Lung (tissue), 12 donors: ENCODE results near the gene EPS8L1. TPM values are rescaled to one million over a fixed set of nuclear protein-coding genes. Genes with fewer than 3 reads are reported as not detected.
"Not testable (repeated sequence)": the region's sequence is repeated elsewhere in the genome, so short reads cannot be mapped to it uniquely, and the experiment has no call there.

Experiments
- ATAC-seq: fragments of 200-7000 bp; cut with Tn5 transposase; one replicate; pipeline ENCODE4 v1.9.1; 2020; ENCODE audit warnings: moderate number of reproducible peaks; ENCODE audit not compliant: insufficient read depth, low FRiP score
- DNase-seq, 3 donors: peaks; one replicate each; pipeline ENCODE4 v3.0.0-alpha.2; 2013 to 2017
- H3K27ac ChIP-seq, 2 donors: one replicate each; pipeline ENCODE4 v1.5.1; 2013; ENCODE audit warnings: mild to moderate bottlenecking in 2 of 2, moderate library complexity in 2 of 2, control low read depth in 1 of 2, inconsistent platforms in 1 of 2, low read depth in 1 of 2, low read length in 1 of 2
- H3K27me3 ChIP-seq, 3 donors: one replicate each; pipeline ENCODE4 v1.5.1; 2013; ENCODE audit warnings: low read length in 2 of 3; ENCODE audit not compliant: control insufficient read depth in 3 of 3, insufficient read depth in 3 of 3
- H3K36me3 ChIP-seq, 4 donors: one replicate each; pipeline ENCODE4 v1.5.1; 2013; ENCODE audit warnings: low read length in 4 of 4, mild to moderate bottlenecking in 1 of 4, moderate library complexity in 1 of 4; ENCODE audit not compliant: control insufficient read depth in 4 of 4, insufficient read depth in 4 of 4
- H3K4me1 ChIP-seq, 5 donors: one replicate each; pipeline ENCODE4 v1.5.1; 2013; ENCODE audit warnings: low read length in 5 of 5, mild to moderate bottlenecking in 2 of 5, moderate library complexity in 1 of 5; ENCODE audit not compliant: control insufficient read depth in 5 of 5, insufficient read depth in 5 of 5
- H3K4me3 ChIP-seq: one replicate; pipeline ENCODE4 v1.5.1; 2013; ENCODE audit warnings: mild to moderate bottlenecking, control low read depth, moderate library complexity
- H3K9ac ChIP-seq, 2 donors: one replicate each; pipeline ENCODE4 v1.5.1; 2013; ENCODE audit warnings: low read length in 2 of 2, control low read depth in 1 of 2; ENCODE audit not compliant: insufficient read depth in 1 of 2
- H3K9me3 ChIP-seq, 4 donors: one replicate each; pipeline ENCODE4 v1.5.1; 2013; ENCODE audit warnings: low read length in 3 of 4, mild to moderate bottlenecking in 1 of 4, moderate library complexity in 1 of 4; ENCODE audit not compliant: control insufficient read depth in 4 of 4, insufficient read depth in 3 of 4
- WGBS, 2 donors: extraction: QIAGEN DNeasy Blood & Tissue Kit; methylation state at CpG; one replicate each; pipeline ENCODE4 v1.1.7; 2013; 5-methylcytosine and 5-hydroxymethylcytosine counted together
- polyA plus RNA-seq, 2 donors: library from polyadenylated mRNA; stranded (reverse); fragments of 200-250 nt; gene quantifications; one replicate each; pipeline ENCODE4 v1.2.1, GENCODE V29; 2013
- total RNA-seq, 2 donors: library from RNA; depleted of rRNA in 1 of 2; stranded (reverse); fragments of >200 nt in 1 of 2; gene quantifications; one replicate each; pipeline ENCODE4 v1.2.1, GENCODE V29; 2014 to 2021
- TF ChIP-seq, protein P1 (sequence below): IDR thresholded peaks from 2 replicates; pipeline ENCODE4 v1.5.1; 2012; ENCODE audit warnings: mild to moderate bottlenecking; ENCODE audit errors: control extremely low read depth, extremely low read depth
- donor health status: control.
- donor health status: control.
- donor health status: Bipolar disorder and iron deficiency.
- donor health status: healthy.
- donor health status: DM: yes; HTN: yes; CAD: no.

EPS8L1 gene
- total and polyA plus RNA-seq, 4 donors, result 19.5 to 61.8 (median 36.8) TPM

DNA sequence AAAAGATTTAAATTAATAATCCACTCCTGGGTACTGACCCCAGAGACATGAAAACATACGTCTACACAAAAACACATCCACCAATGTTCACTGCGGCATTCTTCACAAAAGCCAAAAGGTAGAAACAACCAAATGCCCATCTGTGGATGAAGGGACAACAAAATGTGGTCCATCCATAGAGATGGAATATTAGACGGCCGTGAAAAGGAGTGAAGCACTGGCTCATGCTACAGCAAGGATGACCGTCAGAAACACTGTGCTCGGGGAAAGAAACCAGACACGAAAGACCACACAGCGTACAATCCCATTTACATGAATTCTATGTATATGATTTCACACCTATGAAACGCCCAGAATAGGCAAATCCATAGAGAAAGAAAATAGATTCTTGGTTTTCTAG lies 18.8 kb upstream of the EPS8L1 start:
- WGBS, 2 donors, result 96 to 98% methylated on average over 9 of the region's 9 CpGs
- ATAC-seq (no peak), DNase-seq (no peak)
- Histone ChIP-seq H3K27me3 (no peaks in the 10 kb centered on the region), H3K27ac (no peak overlapping the region), H3K36me3 (peaks cover 7 to 30% (median 15%) of the 10 kb centered on the region in 4 donors), H3K9me3 (peaks cover 0 to 2% (median 0%) of the 10 kb centered on the region in 4 donors), H3K4me3 (no peak overlapping the region), H3K4me1 (peaks cover 0 to 5% (median 0%) of the 10 kb centered on the region in 5 donors), H3K9ac (no peak overlapping the region)
- TF ChIP-seq, protein P1, sequence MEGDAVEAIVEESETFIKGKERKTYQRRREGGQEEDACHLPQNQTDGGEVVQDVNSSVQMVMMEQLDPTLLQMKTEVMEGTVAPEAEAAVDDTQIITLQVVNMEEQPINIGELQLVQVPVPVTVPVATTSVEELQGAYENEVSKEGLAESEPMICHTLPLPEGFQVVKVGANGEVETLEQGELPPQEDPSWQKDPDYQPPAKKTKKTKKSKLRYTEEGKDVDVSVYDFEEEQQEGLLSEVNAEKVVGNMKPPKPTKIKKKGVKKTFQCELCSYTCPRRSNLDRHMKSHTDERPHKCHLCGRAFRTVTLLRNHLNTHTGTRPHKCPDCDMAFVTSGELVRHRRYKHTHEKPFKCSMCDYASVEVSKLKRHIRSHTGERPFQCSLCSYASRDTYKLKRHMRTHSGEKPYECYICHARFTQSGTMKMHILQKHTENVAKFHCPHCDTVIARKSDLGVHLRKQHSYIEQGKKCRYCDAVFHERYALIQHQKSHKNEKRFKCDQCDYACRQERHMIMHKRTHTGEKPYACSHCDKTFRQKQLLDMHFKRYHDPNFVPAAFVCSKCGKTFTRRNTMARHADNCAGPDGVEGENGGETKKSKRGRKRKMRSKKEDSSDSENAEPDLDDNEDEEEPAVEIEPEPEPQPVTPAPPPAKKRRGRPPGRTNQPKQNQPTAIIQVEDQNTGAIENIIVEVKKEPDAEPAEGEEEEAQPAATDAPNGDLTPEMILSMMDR, result no peak

DNA sequence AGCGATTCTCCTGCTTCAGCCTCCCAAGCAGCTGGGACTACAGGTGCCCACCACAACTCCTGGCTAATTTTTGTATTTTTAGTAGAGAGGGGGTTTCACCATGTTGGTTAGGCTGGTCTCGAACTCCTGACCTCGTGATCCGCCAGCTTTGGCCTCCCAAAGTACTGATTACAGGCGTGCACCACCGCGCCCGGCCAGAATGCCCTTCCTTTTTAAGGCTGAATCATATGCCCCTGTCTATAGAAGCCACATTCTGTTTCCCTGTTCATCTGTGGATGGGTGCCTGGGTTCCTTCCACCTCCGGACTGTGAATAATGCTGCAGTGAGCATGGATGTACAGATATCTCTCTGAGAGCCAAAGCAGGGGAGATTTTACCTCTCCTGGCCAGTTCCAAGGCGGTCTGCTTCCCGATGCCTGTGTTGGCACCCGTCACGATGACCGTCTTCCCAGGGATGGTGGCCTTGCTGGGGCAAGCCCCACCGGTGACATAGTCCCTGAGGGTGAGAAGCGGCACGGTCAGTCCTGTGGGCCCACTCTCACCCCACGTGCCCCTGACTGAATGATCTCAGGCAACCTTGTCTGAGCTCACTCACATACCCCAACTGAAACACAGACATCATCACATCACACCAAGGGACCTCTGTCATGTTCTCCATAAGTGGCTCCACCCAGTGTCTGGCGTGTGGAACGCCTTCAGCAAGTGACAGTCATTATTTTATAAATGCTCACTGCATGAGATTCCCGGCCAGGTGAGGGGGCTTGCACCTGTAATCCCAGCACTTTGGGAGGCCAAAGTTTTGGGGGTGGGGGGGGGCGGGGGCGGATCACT lies 16.7 kb upstream of the EPS8L1 start:
- DNase-seq (no peak), ATAC-seq (no peak)
- TF ChIP-seq, protein P1, result no peak
- whole genome bisulfite sequencing, 2 donors, result 96 to 97% methylated on average over 23 of the region's 23 CpGs
- Histone ChIP-seq H3K4me3 (no peak overlapping the region), H3K4me1 (peaks cover 0 to 4% (median 0%) of the 10 kb centered on the region in 5 donors), H3K36me3 (peaks cover 0 to 19% (median 12%) of the 10 kb centered on the region in 4 donors), H3K27me3 (no peaks in the 10 kb centered on the region), H3K9me3 (no peaks in the 10 kb centered on the region), H3K27ac (no peak overlapping the region), H3K9ac (no peak overlapping the region)

DNA sequence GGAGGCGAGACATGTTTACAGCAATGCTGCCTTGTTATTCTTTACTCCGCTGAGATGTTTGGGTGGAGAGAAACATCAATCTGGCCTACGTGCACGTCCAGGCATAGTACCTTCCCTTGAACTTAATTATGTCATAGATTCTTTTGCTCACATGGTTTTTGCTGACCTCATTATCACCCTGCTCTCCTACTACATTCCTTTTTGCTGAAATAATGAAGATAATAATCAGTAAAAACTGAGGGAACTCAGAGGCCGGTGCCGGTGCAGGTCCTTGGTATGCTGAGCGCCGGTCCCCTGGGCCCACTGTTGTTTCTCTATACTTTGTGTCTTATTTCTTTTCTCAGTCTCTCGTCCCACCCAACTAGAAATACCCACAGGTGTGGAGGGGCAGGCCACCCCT lies 15.4 kb upstream of the EPS8L1 start:
- H3K9ac ChIP-seq, H3K27ac ChIP-seq, H3K4me3 ChIP-seq, ATAC-seq, H3K9me3 ChIP-seq, DNase-seq, H3K4me1 ChIP-seq, H3K27me3 ChIP-seq: not testable (repeated sequence)
- WGBS, 2 donors, result 84 to 94% methylated on average over 8 to 9 of the region's 9 CpGs
- H3K36me3 ChIP-seq, result peaks cover 0 to 19% (median 12%) of the 10 kb centered on the region in 4 donors

DNA sequence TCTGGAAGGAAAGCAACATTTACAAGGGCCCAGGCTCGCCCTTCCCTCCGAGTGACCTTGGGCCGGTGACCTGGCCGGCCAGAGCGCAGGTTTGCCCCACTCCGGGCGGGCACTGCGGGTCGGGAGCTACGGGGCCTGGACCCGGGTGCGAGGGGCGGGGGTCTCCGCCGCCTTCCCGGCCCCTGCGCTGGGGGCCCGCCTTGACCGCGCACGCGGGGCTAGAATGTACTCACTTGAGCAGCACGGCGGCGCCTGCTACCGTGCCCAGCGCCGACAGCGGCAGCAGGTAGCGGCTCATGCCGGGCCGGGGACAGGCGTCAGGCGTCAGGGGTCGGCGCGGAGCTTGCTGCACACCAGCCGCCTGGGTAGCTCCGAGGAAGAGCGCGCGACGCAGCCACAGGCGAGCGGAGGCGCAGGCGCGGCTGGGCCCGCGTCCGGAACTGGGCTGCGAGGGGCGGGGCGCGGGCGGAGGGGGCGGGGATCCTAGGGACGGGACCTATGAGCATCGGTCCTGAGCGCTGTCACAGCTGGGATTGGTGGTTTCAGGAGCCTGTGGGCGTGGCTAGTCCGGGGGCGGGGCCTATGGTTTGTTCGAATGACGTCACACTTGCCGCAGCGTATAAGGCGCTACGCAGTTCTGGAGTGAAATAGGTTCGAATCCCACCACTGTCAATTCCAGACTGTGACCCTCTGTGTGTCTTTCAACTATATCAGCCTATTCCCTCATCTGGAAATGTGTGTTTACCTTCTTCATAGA lies 12.8 kb upstream of the EPS8L1 start, which contains the start of gene RDH13:
Gene RDH13 (minus strand): TSS at position 414 of the 757 bp plus-strand sequence. CDS start 116 bp downstream, at position 298.
- TF ChIP-seq, protein P1, result no peak
- Histone ChIP-seq H3K27me3 (peaks cover 0 to 10% (median 2%) of the 10 kb centered on the region in 3 donors), H3K4me1 (peaks cover 0 to 4% (median 0%) of the 10 kb centered on the region in 5 donors), H3K4me3 (peak within 1 kb of the TSS; percentile 85), H3K9me3 (no peaks in the 10 kb centered on the region), H3K36me3 (peaks cover 0 to 7% (median 2%) of the 10 kb centered on the region in 4 donors), H3K9ac (peak within 1 kb of the TSS; percentile 28 to 46), H3K27ac (peak within 1 kb of the TSS; percentile 80 to 91)
- WGBS, 2 donors, result 1 to 2% methylated on average over 69 to 70 of the region's 70 CpGs
- DNase-seq (peak; percentile 90 to 95 (median 93)), ATAC-seq (peak; percentile 100)
